Parathyroid adenoma (tissue), 2 donors: ENCODE data around the gene FRAT2.

Source experiments
- H2AFZ ChIP-seq: fragments of 300-600 bp; sonication (generic); one replicate; pipeline ENCODE4 v1.7.0; 2017; ENCODE audit warnings: antibody characterized with exemption, mild to moderate bottlenecking
- H3K27ac ChIP-seq: fragments of 300-600 bp; sonication (generic); one replicate; pipeline ENCODE4 v1.7.0; 2017
- H3K27me3 ChIP-seq: fragments of 300-600 bp; sonication (generic); one replicate; pipeline ENCODE4 v1.7.0; 2017; ENCODE audit warnings: low read length; ENCODE audit not compliant: control insufficient read depth, insufficient read depth
- H3K36me3 ChIP-seq: fragments of 300-600 bp; sonication (generic); one replicate; pipeline ENCODE4 v1.7.0; 2017; ENCODE audit warnings: low read length; ENCODE audit not compliant: control insufficient read depth, insufficient read depth
- H3K4me1 ChIP-seq: fragments of 300-600 bp; sonication (generic); one replicate; pipeline ENCODE4 v1.7.0; 2017; ENCODE audit warnings: control low read depth
- H3K4me2 ChIP-seq: fragments of 300-600 bp; sonication (generic); one replicate; pipeline ENCODE4 v1.7.0; 2017; ENCODE audit warnings: low read length
- H3K4me3 ChIP-seq: fragments of 300-600 bp; sonication (generic); one replicate; pipeline ENCODE4 v1.7.0; 2017; ENCODE audit warnings: low read depth, low read length
- H3K79me2 ChIP-seq: fragments of 300-600 bp; sonication (generic); one replicate; pipeline ENCODE4 v1.7.0; 2017; ENCODE audit warnings: control low read depth
- H3K9ac ChIP-seq: fragments of 300-600 bp; sonication (generic); one replicate; pipeline ENCODE4 v1.7.0; 2017; ENCODE audit warnings: mild to moderate bottlenecking
- H3K9me3 ChIP-seq: fragments of 300-600 bp; sonication (generic); one replicate; pipeline ENCODE4 v1.7.0; 2017; ENCODE audit warnings: low read length; ENCODE audit not compliant: control insufficient read depth
- TF ChIP-seq, protein P1 (sequence below): fragments of 300-600 bp; sonication (generic); IDR thresholded peaks from one replicate; pipeline ENCODE4 v1.7.0; 2017; ENCODE audit warnings: antibody characterized with exemption, mild to moderate bottlenecking
- donor health status: primary hyperparathyroidism.

The FRAT2 gene

DNA sequence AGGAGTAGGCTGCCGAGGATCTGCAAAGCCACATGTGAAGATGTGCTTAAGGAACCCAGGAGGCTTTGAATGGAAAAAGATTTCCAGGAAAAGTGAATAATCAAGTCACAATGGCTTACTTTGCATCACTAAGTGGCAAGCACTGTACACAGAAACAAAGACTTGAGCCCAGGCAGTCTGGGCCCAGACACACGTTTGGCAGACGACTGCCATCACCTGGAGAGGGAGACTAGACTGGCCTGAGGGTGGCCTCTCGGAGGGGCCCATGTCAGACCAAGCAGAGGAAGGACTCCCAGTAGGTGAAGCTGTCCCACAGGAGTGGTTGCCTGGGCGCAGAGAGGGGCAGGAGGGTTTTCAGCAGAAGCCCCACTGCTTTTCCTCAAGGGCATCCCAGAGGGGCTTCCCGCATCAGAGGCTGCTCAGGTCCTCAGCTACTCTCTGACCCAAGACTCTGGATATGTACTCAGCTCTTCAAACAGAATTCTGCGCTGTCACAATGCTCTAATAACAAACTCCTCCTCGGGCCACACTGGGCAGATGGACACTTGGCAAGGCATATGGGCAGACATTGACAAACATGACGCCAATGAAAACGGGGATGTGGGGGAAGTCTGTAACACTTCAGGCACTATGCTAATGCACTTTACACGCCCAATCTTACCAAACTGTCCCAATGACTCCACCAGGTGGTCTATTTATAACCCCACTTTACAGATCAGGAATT lies 27.9 kb upstream of the FRAT2 start:
- Histone ChIP-seq H3K9ac (no peak overlapping the region), H3K4me2 (no peak overlapping the region), H2AFZ (no peak overlapping the region), H3K27ac (no peak overlapping the region), H3K4me1 (no peaks in the 10 kb centered on the region), H3K4me3 (no peak overlapping the region), H3K27me3 (no peaks in the 10 kb centered on the region), H3K36me3 (no peaks in the 10 kb centered on the region), H3K9me3 (no peaks in the 10 kb centered on the region), H3K79me2 (no peaks in the 10 kb centered on the region)
- TF ChIP-seq, protein P1, sequence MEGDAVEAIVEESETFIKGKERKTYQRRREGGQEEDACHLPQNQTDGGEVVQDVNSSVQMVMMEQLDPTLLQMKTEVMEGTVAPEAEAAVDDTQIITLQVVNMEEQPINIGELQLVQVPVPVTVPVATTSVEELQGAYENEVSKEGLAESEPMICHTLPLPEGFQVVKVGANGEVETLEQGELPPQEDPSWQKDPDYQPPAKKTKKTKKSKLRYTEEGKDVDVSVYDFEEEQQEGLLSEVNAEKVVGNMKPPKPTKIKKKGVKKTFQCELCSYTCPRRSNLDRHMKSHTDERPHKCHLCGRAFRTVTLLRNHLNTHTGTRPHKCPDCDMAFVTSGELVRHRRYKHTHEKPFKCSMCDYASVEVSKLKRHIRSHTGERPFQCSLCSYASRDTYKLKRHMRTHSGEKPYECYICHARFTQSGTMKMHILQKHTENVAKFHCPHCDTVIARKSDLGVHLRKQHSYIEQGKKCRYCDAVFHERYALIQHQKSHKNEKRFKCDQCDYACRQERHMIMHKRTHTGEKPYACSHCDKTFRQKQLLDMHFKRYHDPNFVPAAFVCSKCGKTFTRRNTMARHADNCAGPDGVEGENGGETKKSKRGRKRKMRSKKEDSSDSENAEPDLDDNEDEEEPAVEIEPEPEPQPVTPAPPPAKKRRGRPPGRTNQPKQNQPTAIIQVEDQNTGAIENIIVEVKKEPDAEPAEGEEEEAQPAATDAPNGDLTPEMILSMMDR: no peak

DNA sequence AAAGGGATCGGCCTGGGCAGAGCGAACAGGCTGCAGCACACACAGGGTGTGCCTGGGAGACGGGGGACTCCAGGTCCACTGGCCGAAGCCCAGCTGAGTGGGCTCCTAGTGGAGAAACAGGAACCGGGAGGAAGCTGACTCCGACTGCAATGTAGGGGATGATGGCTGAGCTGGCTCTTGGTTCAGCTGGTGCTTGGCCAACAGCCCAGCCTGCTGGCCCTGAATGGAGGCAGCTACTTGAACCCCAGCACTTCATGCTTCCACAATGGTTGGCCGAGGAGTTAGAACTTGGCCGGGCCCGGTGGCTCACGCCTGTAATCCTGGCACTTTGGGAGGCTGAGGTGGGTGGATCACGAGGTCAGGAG lies 27.0 kb upstream of the FRAT2 start:
- Histone ChIP-seq H2AFZ (no peak overlapping the region), H3K36me3 (no peaks in the 10 kb centered on the region), H3K9ac (no peak overlapping the region), H3K4me1 (no peaks in the 10 kb centered on the region), H3K4me2 (no peak overlapping the region), H3K27me3 (no peaks in the 10 kb centered on the region), H3K4me3 (no peak overlapping the region), H3K27ac (no peak overlapping the region), H3K79me2 (no peaks in the 10 kb centered on the region), H3K9me3 (no peaks in the 10 kb centered on the region)
- TF ChIP-seq, protein P1: no peak

DNA sequence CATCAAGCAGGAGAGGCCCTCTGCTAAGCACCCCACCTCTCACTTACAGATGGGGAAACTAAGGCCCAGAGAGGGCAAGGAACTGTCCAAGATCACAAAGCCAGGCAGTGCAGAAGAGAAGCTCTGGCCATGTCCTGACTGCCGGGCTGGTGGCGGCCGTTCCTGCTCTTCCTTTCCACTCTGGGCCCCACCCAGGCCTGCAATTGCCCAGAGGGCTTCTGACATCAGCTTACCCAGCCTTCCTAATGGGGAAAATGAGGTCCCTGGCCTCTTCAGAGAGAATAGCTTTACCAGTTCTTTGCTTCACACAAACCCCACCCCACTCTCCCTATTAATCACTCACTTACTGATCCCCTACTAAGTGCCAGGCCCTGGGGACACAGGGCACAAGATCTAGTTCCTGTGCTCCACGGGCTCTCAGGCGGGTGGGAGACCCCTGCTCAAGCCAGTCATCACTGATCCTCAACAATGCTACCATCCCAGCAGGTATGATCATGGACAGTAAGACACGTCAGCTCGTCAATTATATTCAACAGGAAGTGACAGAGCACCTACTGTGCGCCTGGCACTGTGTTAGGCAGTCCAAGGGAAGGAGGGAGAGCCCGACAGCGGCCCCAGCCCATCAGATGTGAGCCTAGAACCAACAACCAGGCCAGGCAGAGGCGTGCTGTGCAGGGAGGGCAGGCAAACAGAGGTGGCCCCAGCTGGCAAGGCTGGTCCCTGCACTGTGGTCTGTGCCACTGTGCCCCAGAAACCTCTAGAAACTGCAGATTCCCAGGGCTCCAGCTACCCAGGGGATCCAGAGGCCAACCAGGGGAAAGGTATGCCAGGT lies 26.4 kb upstream of the FRAT2 start:
- TF ChIP-seq, protein P1: no peak
- H3K9ac ChIP-seq: no peak overlapping the region
- no peak overlapping the region for H3K27ac ChIP-seq
- H3K4me3 ChIP-seq: no peak overlapping the region
- H3K9me3 ChIP-seq: no peaks in the 10 kb centered on the region
- H3K79me2 ChIP-seq: no peaks in the 10 kb centered on the region
- no peaks in the 10 kb centered on the region for H3K27me3 ChIP-seq
- H3K4me2 ChIP-seq: no peak overlapping the region
- no peak overlapping the region for H2AFZ ChIP-seq
- no peaks in the 10 kb centered on the region for H3K36me3 ChIP-seq
- H3K4me1 ChIP-seq: no peaks in the 10 kb centered on the region

DNA sequence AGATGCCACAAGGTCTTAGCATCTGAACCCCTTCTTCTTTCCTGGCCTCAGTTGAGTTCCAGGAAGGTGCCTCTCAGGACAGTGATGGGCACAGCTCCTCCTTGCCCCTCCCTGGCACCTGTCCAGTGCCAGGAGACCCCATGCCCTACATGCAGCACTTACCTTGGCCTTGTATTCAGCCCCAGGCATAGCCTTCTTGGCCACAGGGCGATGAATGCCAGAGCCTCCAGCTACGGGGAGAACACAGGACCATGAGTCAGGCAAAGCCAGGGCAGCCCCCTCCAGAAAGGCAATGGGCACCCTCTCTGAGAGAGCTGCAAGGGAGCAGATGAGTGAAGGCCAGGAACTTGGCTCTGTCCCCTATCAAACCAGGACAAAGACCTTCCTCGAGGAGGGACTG lies 24.3 kb upstream of the FRAT2 start:
- TF ChIP-seq, protein P1: no peak
- H3K4me1 ChIP-seq: no peaks in the 10 kb centered on the region
- no peaks in the 10 kb centered on the region for H3K9me3 ChIP-seq
- no peak overlapping the region for H3K9ac ChIP-seq
- H3K36me3 ChIP-seq: no peaks in the 10 kb centered on the region
- no peaks in the 10 kb centered on the region for H3K79me2 ChIP-seq
- no peak overlapping the region for H3K4me2 ChIP-seq
- no peak overlapping the region for H3K4me3 ChIP-seq
- H3K27me3 ChIP-seq: no peaks in the 10 kb centered on the region
- no peak overlapping the region for H2AFZ ChIP-seq
- H3K27ac ChIP-seq: no peak overlapping the region
